Cardiac fibroblast (primary cell): ENCODE measurements around the gene RFT1.
A peak's percentile ranks its signal among the peaks of the same experiment; 100 is the strongest.

Experiments
- DNase-seq, 2 donors: peaks; one replicate each; pipeline versions ENCODE4 v3.0.0 to v3.0.0-alpha.2; 2010; ENCODE audit warnings: low read depth in 2 of 2
- H3K4me3 ChIP-seq, 2 donors: replicated peaks in 1 of 2; 1 replicate in 1 of 2; 2 replicates in 1 of 2; pipeline ENCODE4 v1.5.1; 2011; ENCODE audit warnings: low read depth in 2 of 2, low read length in 2 of 2, mild to moderate bottlenecking in 2 of 2, moderate library complexity in 1 of 2
- CTCF ChIP-seq: IDR thresholded peaks from one replicate; pipeline ENCODE4 v1.5.1; 2011; ENCODE audit warnings: low read depth, mild to moderate bottlenecking, low read length, inconsistent platforms

Gene RFT1

GRCh38 chr3:53147151-53147902 lies 17.1 kb upstream of the RFT1 start:
- no peak overlapping the region for H3K4me3 ChIP-seq
- peak in 1 of 2 donors; percentile 9 for DNase-seq
- TF ChIP-seq CTCF = no peak

GRCh38 chr3:53146319-53146891 lies 16.2 kb upstream of the RFT1 start:
- TF ChIP-seq CTCF = no peak
- no peak for DNase-seq
- H3K4me3 ChIP-seq = no peak overlapping the region

GRCh38 chr3:53145713-53146080 lies 15.5 kb upstream of the RFT1 start:
- no peak for DNase-seq
- TF ChIP-seq CTCF = no peak
- H3K4me3 ChIP-seq = no peak overlapping the region

GRCh38 chr3:53144862-53145712 lies 14.9 kb upstream of the RFT1 start:
- TF ChIP-seq CTCF = no peak
- no peak overlapping the region for H3K4me3 ChIP-seq

GRCh38 chr3:53144446-53144845 lies 14.2 kb upstream of the RFT1 start:
- no peak for DNase-seq
- TF ChIP-seq CTCF = no peak

More at GRCh38 chr3:53144862-53145712, 14.9 kb upstream of the RFT1 start:
- DNase-seq = no peak

GRCh38 chr3:53142986-53143385 lies 12.8 kb upstream of the RFT1 start:
- DNase-seq = no peak
- no peak overlapping the region for H3K4me3 ChIP-seq
- no peak for TF ChIP-seq CTCF

More at GRCh38 chr3:53144446-53144845, 14.2 kb upstream of the RFT1 start:
- H3K4me3 ChIP-seq = no peak overlapping the region
